ENCODE measurements around the gene KIRREL3.
"Not testable (repeated sequence)": the region's sequence is repeated elsewhere in the genome, so short reads cannot be mapped to it uniquely, and the experiment has no call there.

The KIRREL3 gene

DNA sequence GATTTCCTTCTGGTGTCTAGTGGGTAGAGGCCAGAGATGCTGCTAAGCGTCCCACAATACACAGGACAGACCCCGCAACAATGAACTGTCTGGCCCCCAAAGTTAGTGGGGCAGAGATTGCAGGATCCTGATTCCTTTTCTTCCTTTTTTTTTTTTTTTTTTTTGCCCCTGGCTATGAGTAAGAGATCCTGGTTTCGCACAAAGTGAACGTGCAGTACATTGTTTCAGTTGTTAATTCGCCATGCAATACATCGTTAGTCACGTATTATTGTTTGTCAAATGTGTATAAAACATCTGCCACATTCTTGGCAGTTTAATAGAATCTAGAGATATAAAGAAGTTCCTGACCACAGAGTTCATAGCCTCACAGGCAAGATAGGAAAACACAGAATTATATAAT lies 624.8 kb downstream of the KIRREL3 start:
- DNase-seq (ENCODE audit: low read depth) = no peak

DNA sequence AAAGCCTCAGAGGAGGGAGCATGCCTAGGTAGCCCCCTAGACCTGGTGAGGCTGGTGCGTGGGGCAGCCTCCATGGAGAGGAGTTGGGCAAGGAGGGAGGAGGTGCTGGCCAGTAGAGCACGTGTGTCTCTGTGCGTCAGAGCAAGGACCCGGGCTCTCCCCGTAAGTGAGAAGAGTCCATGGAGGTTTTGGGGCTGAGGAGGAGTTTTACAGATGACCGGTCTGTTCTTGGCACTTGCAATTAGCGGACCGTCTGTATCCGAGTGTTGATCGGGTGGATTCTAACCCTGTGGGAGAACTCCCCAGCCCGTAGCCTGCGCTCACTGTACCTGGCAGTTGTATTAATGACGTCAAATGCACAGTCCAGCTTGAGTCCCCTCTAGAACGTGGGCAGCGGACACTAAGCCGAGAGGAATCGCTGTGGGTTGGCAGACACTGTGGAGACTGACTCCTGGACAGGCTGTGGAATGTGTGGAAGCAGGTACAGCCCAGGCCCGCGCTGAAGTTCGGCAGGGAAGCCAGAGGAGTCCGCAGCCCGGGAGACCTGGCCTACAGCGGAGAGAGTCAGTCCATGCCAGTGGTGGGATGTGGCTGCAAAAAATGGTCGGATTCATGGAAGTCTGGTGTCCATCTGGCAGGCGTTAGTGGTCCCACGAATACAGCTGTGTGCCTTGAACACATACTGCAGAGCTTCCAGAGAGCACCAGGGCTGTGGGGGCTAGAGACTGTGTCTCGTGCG lies 625.8 kb downstream of the KIRREL3 start:
- not testable (repeated sequence) for DNase-seq (ENCODE audit: low read depth)

DNA sequence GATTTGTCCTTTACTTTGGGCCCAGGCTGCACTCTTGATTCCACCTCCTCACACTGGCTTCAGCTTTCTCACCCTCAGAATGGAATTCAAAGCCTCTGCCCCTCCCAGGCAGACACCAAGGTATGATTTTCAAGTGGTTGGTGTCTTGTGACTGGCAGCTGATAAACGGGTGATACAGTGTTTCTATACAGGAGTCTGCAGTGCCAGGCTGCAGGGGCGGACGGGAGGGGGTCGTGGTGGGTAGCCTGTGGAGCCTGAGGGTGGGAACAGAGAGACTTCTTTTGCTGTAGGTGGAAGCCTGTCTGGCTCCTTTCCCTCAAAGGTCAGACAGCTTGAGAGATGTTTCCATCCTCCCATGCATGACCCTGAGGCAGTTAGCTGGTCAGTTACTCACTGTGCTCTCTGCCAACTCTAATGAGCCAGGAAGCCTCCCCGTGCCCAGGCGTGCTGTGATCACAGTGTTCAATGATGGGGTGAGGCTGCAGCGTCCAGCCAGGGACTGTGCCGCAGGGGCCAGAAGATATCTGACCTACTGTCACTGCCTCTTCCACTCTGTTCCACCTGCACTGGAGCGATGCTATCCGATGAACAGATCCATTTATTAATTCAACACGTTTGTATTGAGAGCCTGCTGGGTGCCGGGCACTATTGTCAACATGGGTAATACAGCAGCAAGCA lies 627.0 kb downstream of the KIRREL3 start:
- not testable (repeated sequence) for DNase-seq (ENCODE audit: low read depth)

All from activated T-helper 1 cell treated with Interleukin-2 at 50 U/mL for 16 hours (primary cell).